Stimulated activated memory B cell treated with anti-CD40 and anti-IgM and Interleukin-4, amounts not matched to agents 10 μg/mL and 1 μg/mL and 100 μg/mL, for 72 hours (primary cell): ENCODE measurements around the gene CPOX.
"Not testable (repeated sequence)": the region's sequence is repeated elsewhere in the genome, so short reads cannot be mapped to it uniquely, and the experiment has no call there.

ENCODE experiments used
- ATAC-seq: fragments of 150-1000 bp; cut with Tn5 transposase; 2 replicates; pipeline ENCODE4 v1.10.0; 2021
- H3K27ac Mint-ChIP-seq: one replicate; pipeline ENCODE4 v1.8.0; 2022; ENCODE audit warnings: mild to moderate bottlenecking, mixed read lengths
- H3K27me3 Mint-ChIP-seq: one replicate; pipeline ENCODE4 v1.8.0; 2022; ENCODE audit warnings: mixed read lengths
- H3K36me3 Mint-ChIP-seq: one replicate; pipeline ENCODE4 v1.8.0; 2022; ENCODE audit warnings: mixed read lengths
- H3K4me1 Mint-ChIP-seq: one replicate; pipeline ENCODE4 v1.8.0; 2022; ENCODE audit warnings: mixed read lengths
- H3K4me3 Mint-ChIP-seq: one replicate; pipeline ENCODE4 v1.8.0; 2022; ENCODE audit warnings: mild to moderate bottlenecking, moderate library complexity, mixed read lengths
- H3K9me3 Mint-ChIP-seq: one replicate; pipeline ENCODE4 v1.8.0; 2022; ENCODE audit warnings: mixed read lengths

CPOX gene

DNA sequence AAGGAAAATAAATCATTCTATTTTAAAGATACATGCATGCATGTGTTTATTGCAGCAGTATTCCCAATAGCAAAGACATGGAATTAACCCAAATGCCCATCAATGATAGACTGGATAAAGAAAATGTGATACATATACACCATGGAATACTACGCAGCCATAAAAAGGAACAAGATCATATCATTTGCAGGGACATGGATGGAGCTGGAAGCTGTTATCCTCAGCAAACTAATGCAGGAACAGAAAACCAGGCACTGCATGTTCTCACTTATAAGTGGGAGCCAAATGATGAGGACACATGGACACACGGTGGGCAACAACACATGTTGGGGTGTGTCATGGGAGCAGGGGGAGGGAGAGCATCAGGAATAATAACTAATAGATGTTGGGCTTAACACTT is 33.6 kb downstream of the CPOX start:
- not testable (repeated sequence) for H3K36me3 Mint-ChIP-seq, ATAC-seq, H3K4me3 Mint-ChIP-seq, H3K27ac Mint-ChIP-seq, H3K27me3 Mint-ChIP-seq, H3K9me3 Mint-ChIP-seq
- H3K4me1 Mint-ChIP-seq: peaks cover 71% of the 10 kb centered on the region

DNA sequence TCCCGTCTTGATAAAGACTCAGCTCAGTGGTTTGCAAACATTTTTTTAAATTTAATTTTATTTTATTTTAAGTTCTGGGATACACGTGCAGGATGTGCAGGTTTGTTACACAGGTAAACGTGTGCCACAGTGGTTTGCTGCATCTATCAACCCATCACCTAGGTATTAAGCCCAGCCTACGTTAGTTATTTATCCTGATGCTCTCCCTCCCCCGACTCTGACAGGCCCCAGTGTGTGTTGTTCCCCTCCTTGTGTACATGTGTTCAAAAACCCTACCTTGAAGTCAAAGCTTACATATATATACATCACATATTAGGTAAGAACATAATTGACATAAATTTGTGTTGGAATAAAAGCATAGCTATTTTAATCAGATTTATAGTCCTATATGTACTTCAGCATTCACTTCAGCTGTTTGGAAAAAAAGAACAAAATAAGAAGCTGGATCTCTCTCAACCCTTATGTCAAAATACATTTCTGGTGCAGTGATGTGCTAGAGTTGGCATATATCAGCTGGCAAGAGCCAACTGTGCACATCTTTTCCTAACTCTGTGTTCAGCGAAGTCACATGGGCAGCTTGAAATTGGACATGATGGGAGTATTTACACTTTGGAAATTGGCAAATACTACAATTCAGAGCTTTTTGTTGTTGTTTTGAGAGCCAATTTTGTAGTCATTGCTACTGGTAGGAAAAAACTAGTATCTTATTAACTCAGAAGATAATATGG is 35.1 kb downstream of the CPOX start:
- H3K4me3 Mint-ChIP-seq: peak overlapping the region; percentile 21
- no peaks in the 10 kb centered on the region for H3K9me3 Mint-ChIP-seq
- H3K36me3 Mint-ChIP-seq: peaks cover 6% of the 10 kb centered on the region
- peak overlapping the region; percentile 100 for H3K27ac Mint-ChIP-seq
- H3K27me3 Mint-ChIP-seq: no peaks in the 10 kb centered on the region
- no peak for ATAC-seq
- peaks cover 70% of the 10 kb centered on the region for H3K4me1 Mint-ChIP-seq

DNA sequence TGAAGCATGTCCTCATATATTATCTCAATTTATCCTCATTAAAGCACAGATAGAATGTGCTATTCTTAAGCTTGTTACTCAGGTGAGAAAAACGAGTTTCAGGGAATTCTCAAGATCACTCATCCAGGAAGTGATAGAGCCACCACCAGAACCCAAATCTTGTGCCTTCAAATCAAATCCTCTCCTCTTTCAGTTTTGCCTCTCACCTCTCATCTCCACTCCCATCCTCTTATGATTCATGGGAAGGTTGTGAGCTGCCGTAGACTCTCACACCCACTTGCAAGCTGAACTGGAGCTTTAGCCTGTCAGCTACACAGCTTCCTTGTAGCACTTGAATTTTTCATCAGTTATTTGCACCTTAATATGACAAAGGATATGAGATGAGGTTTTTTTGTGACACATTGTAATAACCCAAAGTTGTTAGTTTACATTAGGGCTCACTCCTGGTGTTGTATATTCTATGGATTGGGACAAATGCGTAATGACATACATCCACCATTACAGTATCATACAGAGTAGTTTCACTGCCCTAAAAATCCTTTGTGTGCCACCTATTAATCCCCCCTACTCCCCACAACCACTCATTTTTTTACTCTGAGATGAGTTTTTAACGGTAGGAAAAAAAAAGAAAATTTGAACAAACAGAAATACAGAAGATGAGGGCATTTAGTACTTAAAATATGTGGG is 35.9 kb downstream of the CPOX start:
- ATAC-seq: no peak
- Mint-ChIP-seq H3K27me3 (no peaks in the 10 kb centered on the region), H3K36me3 (peaks cover 6% of the 10 kb centered on the region), H3K9me3 (no peaks in the 10 kb centered on the region), H3K4me3 (peak overlapping the region; percentile 81), H3K27ac (peak overlapping the region; percentile 100), H3K4me1 (peaks cover 72% of the 10 kb centered on the region)

DNA sequence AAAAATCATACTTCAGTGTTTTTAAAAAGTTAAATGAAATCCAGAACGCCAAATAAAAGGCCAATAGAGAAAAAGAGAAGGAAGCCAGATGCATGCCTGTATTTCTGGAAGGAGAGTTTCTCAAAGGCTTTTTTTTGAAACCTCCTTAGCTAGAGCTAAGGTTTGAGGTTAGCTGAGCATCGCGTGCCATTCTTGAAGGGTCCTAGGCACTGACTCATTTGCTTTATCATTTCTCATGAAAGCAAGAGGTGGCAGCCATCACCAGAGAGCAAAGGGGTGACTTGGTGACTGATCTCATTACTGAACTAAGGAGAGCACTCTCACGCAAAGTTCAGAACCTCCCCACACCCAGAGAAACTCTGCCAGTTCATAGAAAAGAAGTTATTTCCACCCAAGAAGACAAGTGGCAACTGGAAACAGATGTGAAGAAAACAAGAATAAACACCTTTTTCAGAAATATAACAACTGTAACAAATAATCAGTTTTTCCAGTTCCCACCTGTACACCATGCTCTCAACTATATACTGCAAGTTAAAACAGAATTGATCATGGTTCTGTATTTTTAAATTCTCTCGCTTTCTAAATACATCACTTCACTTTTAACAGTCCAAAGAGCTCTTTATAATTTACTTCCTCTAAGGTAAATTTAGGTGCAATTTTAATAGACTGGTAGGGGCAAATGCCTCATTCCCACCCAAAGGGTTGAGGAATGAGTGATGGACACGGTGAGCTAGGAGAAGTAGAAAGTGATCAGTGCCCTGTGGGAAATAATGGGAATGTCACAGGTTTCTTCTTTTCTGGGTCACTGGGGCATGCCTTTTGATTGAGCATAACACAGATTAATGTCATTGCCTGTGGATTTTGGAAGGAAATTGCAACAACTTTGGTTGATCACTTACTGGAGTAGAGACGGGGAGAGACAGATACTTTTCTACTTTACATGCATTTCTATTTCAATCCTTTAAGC is 37.0 kb downstream of the CPOX start:
- ATAC-seq: peak; percentile 96
- Mint-ChIP-seq H3K4me3 (peak overlapping the region; percentile 81), H3K9me3 (no peaks in the 10 kb centered on the region), H3K27me3 (no peaks in the 10 kb centered on the region), H3K36me3 (peaks cover 14% of the 10 kb centered on the region), H3K4me1 (peaks cover 82% of the 10 kb centered on the region), H3K27ac (peak overlapping the region; percentile 100)

DNA sequence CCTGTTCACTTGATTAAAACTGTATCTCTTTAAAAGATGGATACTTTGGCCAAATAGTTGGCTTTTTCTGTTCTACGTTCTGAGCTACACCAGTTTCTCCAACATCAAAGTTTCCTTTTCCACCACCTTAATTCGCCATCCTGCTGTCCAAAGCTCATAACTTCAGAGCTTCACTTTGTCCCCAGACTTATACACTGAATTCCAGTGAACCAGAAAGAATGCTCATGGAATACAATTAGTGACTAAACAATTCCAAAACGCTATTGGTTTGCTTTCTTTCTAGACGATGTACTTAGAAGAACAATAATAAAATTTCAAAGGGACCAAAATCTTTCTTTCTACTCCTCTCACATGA is 38.4 kb downstream of the CPOX start:
- Mint-ChIP-seq H3K27me3 (no peaks in the 10 kb centered on the region), H3K4me1 (peaks cover 83% of the 10 kb centered on the region), H3K4me3 (peak overlapping the region; percentile 81), H3K27ac (peak overlapping the region; percentile 100), H3K9me3 (no peaks in the 10 kb centered on the region), H3K36me3 (peaks cover 14% of the 10 kb centered on the region)
- no peak for ATAC-seq

DNA sequence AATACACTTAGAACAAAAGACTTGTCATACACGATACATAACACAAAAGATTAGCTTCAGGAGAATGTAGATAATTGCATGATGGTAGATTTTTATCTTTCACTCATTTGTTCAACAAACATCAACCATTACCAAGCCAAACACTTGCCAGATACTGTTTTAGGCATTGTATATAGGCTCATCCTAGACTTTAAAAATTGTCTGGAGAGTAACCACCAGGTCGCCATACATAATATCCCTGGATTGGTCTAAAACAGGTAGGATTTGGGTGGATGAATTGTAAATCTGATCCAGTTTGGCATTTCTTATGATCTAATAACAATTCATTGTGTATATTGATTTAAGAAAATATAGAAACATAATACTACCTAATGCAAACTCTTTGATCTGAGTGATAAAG is 38.8 kb downstream of the CPOX start:
- no peaks in the 10 kb centered on the region for H3K27me3 Mint-ChIP-seq
- H3K27ac Mint-ChIP-seq: peak overlapping the region; percentile 100
- peaks cover 14% of the 10 kb centered on the region for H3K36me3 Mint-ChIP-seq
- H3K9me3 Mint-ChIP-seq: no peaks in the 10 kb centered on the region
- H3K4me1 Mint-ChIP-seq: peaks cover 83% of the 10 kb centered on the region
- no peak for ATAC-seq
- peak overlapping the region; percentile 81 for H3K4me3 Mint-ChIP-seq

DNA sequence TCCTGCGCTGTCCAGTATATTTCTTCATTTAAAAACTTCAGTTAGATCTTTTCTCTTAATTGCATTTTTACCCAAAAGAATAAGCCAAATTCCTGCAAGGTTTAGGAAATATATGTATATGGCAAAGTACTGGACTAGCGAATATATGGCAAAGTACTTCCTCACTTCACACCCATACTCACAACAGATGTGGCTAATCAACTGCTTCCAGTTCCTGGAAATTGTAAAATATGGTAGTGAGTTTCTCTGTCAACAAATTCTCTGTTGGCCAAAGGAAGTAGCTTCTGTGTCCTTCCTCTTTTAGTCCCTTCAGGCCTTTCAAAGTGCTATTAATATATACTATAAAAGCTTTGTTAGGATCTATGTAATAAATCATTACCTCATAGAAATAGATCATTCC is 39.7 kb downstream of the CPOX start:
- Mint-ChIP-seq H3K36me3 (peaks cover 14% of the 10 kb centered on the region), H3K27ac (peak overlapping the region; percentile 100), H3K27me3 (no peaks in the 10 kb centered on the region), H3K4me3 (peak overlapping the region; percentile 73), H3K9me3 (no peaks in the 10 kb centered on the region), H3K4me1 (peaks cover 78% of the 10 kb centered on the region)
- ATAC-seq: no peak

DNA sequence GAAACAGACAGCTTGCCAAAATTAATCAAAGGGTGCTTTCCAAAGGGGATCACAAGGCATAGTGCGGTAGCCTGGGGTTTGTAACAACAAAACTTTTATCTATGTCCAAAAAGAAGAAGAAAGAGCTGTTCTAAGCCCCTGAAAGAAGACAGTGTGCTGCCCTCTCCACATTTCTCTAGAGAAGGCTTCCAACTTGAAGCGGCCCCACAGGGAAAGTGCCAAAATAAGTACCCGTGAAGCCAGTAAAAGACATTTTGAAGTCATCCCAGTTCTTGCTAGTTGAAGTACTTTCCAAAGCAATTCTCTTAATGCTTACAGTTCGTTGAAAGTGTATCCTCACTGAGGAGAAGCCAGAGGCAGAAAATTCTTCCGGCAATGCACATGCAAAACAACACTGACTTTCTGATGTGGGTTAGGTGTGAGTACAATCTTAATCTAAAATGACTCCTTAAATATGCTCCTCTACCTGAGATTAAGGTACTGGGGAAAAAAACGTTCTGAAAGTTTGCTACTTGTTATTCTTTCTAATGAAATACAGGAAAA is 40.3 kb downstream of the CPOX start:
- Mint-ChIP-seq H3K4me1 (peaks cover 71% of the 10 kb centered on the region), H3K27ac (peak overlapping the region; percentile 100), H3K4me3 (peak overlapping the region; percentile 54), H3K27me3 (no peaks in the 10 kb centered on the region), H3K9me3 (no peaks in the 10 kb centered on the region), H3K36me3 (peaks cover 14% of the 10 kb centered on the region)
- ATAC-seq: no peak

DNA sequence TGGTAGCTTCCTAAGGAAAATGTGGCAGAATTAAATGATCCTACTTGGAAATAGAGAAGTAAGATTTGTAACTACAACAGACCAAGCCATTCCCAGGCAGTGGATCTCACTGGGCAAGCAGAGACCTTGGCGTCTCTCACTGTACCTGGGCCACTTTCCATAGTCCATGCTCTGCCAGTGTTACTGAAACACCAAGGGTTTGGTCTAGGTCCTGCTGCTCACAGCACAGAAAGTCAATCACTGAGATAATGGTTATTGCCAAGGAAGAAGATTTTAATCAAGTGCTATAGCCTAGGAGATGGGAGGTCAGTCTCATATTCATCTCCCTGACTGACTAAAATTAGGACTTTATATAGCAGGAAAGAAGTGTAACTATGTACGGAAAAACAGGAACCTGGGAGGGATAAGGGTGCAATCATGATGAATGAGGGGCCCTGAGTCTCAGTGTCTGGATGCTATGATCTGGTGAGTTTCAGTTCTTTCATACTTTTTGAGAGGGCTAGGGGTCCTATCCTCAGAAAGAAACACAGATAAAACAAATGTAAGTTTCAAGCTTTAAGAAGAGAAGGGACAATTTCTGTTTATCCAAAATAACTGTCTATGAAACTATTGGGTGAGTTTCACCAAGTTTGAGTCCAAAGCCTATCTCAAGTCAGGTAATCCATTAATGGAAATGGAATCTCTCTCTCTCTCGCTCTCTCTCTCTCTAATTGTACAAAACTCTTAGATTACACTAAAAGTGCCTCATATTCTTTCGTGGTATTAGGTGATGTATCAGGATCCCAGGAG is 41.0 kb downstream of the CPOX start:
- peak overlapping the region; percentile 100 for H3K27ac Mint-ChIP-seq
- ATAC-seq: no peak
- no peaks in the 10 kb centered on the region for H3K9me3 Mint-ChIP-seq
- no peaks in the 10 kb centered on the region for H3K27me3 Mint-ChIP-seq
- H3K4me1 Mint-ChIP-seq: peaks cover 64% of the 10 kb centered on the region
- peak overlapping the region; percentile 61 for H3K4me3 Mint-ChIP-seq
- peaks cover 14% of the 10 kb centered on the region for H3K36me3 Mint-ChIP-seq

DNA sequence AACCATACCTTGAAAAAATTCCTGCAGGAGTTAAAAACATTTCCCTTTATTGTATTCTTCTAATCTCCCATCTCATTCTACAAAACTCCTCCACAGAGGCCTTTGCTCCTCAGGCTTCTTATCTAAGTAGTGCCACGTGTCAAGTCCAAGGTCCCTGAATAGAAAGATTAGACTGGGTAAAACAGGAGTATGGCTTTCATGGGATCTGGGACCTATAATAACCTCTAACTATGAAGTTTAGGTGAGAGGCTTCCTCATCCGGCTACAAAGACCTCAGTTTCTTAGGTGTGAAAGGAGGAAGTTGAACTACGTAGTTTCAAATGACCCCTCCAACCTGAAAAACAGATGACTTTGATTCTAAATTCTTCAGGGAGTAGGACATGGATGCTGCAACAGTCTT is 41.7 kb downstream of the CPOX start:
- Mint-ChIP-seq H3K27ac (peak overlapping the region; percentile 100), H3K4me3 (peak overlapping the region; percentile 61), H3K36me3 (peaks cover 14% of the 10 kb centered on the region), H3K9me3 (no peaks in the 10 kb centered on the region), H3K4me1 (peaks cover 58% of the 10 kb centered on the region), H3K27me3 (no peaks in the 10 kb centered on the region)
- ATAC-seq: no peak

DNA sequence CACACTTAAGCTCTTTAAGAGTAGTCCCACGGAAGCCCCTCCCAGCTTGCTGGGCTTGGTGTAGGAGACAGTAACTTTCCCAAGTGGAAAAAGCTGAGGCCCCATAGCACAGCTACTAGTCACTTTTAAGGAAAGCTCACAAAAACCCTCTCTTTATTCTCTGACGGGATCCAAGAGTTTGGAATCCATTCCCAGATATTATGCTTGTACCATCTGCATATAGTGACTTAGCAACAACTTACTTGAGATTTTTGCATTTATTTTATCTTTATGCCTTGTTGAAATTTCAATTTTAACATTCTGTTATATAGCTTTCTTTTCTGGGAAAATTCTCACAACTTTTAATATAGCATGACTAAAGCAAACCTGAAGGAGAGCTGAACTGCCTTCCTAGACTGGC is 42.2 kb downstream of the CPOX start:
- Mint-ChIP-seq H3K9me3 (no peaks in the 10 kb centered on the region), H3K36me3 (peaks cover 14% of the 10 kb centered on the region), H3K27me3 (no peaks in the 10 kb centered on the region), H3K4me1 (peaks cover 56% of the 10 kb centered on the region), H3K27ac (peak overlapping the region; percentile 100), H3K4me3 (no peak overlapping the region)
- ATAC-seq: no peak

DNA sequence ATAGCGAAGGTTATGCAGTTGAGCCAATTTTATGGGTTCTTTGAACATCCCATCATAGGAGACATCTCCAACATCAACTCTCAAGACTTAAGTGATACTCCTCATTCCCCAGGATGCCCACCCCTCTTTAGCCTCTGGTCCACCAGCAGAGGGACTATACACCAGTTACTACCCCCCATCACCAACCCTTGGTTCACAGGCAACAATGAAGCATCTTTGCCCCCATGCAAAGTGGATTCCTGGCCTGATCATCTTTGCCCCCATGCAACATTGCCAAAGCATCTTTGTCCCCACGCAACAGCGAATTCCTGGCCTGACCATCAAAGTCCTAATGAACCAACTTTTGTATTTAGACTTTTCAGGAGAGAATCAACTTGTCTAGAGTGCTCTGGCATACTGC is 42.6 kb downstream of the CPOX start:
- Mint-ChIP-seq H3K4me3 (no peak overlapping the region), H3K36me3 (peaks cover 12% of the 10 kb centered on the region)

DNA sequence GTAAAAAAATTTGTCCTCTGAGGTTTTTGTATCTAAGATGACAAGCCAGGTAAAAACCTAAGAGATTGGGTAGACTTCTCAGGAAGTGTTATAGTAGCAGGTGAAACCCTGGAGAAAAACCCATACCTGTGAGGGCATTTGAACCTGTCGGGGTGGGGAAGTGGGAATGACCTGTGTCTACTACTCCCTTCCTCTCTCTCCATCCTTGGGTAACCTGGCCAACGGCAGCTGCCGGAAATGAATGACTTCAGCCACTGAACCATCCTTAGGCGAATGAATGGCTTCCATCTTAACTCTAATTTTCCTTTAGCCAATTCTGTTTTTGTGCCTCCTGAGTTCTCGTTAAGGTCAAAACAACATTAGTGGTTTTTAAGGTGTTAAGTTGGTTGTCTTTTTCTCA is 44.9 kb downstream of the CPOX start:
- Mint-ChIP-seq H3K4me1 (peaks cover 35% of the 10 kb centered on the region), H3K27ac (no peak overlapping the region), H3K36me3 (peaks cover 8% of the 10 kb centered on the region), H3K27me3 (no peaks in the 10 kb centered on the region), H3K9me3 (no peaks in the 10 kb centered on the region), H3K4me3 (no peak overlapping the region)
- no peak for ATAC-seq

More for the DNA sequence above, 42.6 kb downstream of the CPOX start:
- no peak for ATAC-seq
- no peaks in the 10 kb centered on the region for H3K27me3 Mint-ChIP-seq
- no peaks in the 10 kb centered on the region for H3K9me3 Mint-ChIP-seq
- peak overlapping the region; percentile 100 for H3K27ac Mint-ChIP-seq
- H3K4me1 Mint-ChIP-seq: peaks cover 55% of the 10 kb centered on the region

DNA sequence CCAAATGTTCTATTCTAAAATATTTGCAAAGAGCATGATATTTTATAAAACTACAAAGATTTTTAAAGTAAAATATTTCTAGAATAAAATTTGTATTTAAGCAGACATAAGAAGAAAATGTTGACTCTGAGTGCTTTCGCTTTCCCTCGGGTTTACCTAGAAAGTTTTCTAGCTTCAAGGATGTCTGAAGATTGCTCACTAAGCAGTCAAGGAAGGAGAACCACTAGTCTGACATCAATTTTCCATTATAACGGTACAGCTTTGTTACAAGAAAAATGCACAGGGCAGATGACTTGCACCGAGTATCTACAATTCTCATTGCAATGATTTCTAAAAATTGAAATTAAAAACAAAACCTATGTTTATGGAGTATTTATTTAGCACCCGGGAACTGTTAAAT is 47.5 kb downstream of the CPOX start:
- H3K4me3 Mint-ChIP-seq: peak overlapping the region; percentile 60
- H3K9me3 Mint-ChIP-seq: no peaks in the 10 kb centered on the region
- H3K27ac Mint-ChIP-seq: peak overlapping the region; percentile 84
- H3K27me3 Mint-ChIP-seq: no peaks in the 10 kb centered on the region
- peak; percentile 67 for ATAC-seq
- H3K36me3 Mint-ChIP-seq: peaks cover 4% of the 10 kb centered on the region
- peaks cover 25% of the 10 kb centered on the region for H3K4me1 Mint-ChIP-seq
